T-helper 1 cell (primary cell): Measurements from ENCODE around the gene DHX34.

Source experiments
- DNase-seq, 5 donors: peaks; one replicate each; pipeline ENCODE4 v3.0.0-alpha.2; 2012 to 2020

The DHX34 gene

GRCh38 chr19:47419789-47420188 lies 70.7 kb downstream of the DHX34 start:
- DNase-seq, result no peak

GRCh38 chr19:47421244-47421786 lies 72.2 kb downstream of the DHX34 start:
- no peak for DNase-seq

GRCh38 chr19:47421844-47422395 lies 72.8 kb downstream of the DHX34 start:
- no peak for DNase-seq

GRCh38 chr19:47422417-47423163 lies 73.5 kb downstream of the DHX34 start:
- DNase-seq, result no peak

GRCh38 chr19:47423203-47423882 lies 74.2 kb downstream of the DHX34 start:
- no peak for DNase-seq

- DNase-seq, result peak; percentile 33 to 67 (median 56)
Observed at GRCh38 chr19:47427241-47428176, 78.4 kb downstream of the DHX34 start.

- peak; percentile 65 to 96 (median 78) for DNase-seq
Observed at GRCh38 chr19:47428177-47428894, 79.2 kb downstream of the DHX34 start.

- DNase-seq, result no peak
Observed at GRCh38 chr19:47429140-47429793, 80.2 kb downstream of the DHX34 start.

- DNase-seq, result peak in 1 of 5 donors; percentile 69
Observed at GRCh38 chr19:47430041-47430802, 81.1 kb downstream of the DHX34 start.

GRCh38 chr19:47432091-47432490 lies 83.0 kb downstream of the DHX34 start:
- DNase-seq, result no peak
